Central memory CD8-positive, alpha-beta T cell (primary cell): Measurements from ENCODE around the gene GNG12.

Source experiments
- ATAC-seq: fragments of 150-1000 bp; cut with Tn5 transposase; replicated peaks from 2 replicates; pipeline ENCODE4 v1.10.0; 2022; ENCODE audit warnings: mild to moderate bottlenecking, moderate FRiP score, moderate number of reproducible peaks; ENCODE audit not compliant: poor library complexity, severe bottlenecking; ENCODE audit errors: extremely low read depth
- DNase-seq, 2 donors: peaks; one replicate each; pipeline ENCODE4 v3.0.0; 2021; ENCODE audit warnings: low spot score in 2 of 2
- H3K27ac Mint-ChIP-seq: one replicate; pipeline ENCODE4 v1.8.0; 2022; ENCODE audit warnings: low read depth, mild to moderate bottlenecking, moderate library complexity, mixed read lengths
- H3K27me3 Mint-ChIP-seq: one replicate; pipeline ENCODE4 v1.8.0; 2022; ENCODE audit warnings: mixed read lengths
- H3K36me3 Mint-ChIP-seq: one replicate; pipeline ENCODE4 v1.8.0; 2022; ENCODE audit warnings: mild to moderate bottlenecking, moderate library complexity, mixed read lengths; ENCODE audit not compliant: insufficient read depth
- H3K4me1 Mint-ChIP-seq: one replicate; pipeline ENCODE4 v1.8.0; 2022; ENCODE audit warnings: mixed read lengths
- H3K4me3 Mint-ChIP-seq: one replicate; pipeline ENCODE4 v1.8.0; 2022; ENCODE audit warnings: mild to moderate bottlenecking, moderate library complexity, mixed read lengths
- H3K9me3 Mint-ChIP-seq: one replicate; pipeline ENCODE4 v1.8.0; 2022; ENCODE audit warnings: mixed read lengths

Gene GNG12

GRCh38 chr1:67752306-67752705 is 81.0 kb downstream of the GNG12 start:
- ATAC-seq: no peak
- H3K27me3 Mint-ChIP-seq: peaks cover 24% of the 10 kb centered on the region
- no peak overlapping the region for H3K27ac Mint-ChIP-seq
- no peaks in the 10 kb centered on the region for H3K36me3 Mint-ChIP-seq
- no peaks in the 10 kb centered on the region for H3K9me3 Mint-ChIP-seq
- no peak overlapping the region for H3K4me3 Mint-ChIP-seq
- no peaks in the 10 kb centered on the region for H3K4me1 Mint-ChIP-seq
- DNase-seq: no peak

GRCh38 chr1:67750691-67751054 is 82.6 kb downstream of the GNG12 start:
- no peak overlapping the region for H3K4me3 Mint-ChIP-seq
- H3K9me3 Mint-ChIP-seq: no peaks in the 10 kb centered on the region
- no peaks in the 10 kb centered on the region for H3K4me1 Mint-ChIP-seq

GRCh38 chr1:67749844-67750690 is 83.2 kb downstream of the GNG12 start:
- no peak for DNase-seq
- H3K27ac Mint-ChIP-seq: no peak overlapping the region
- H3K4me1 Mint-ChIP-seq: no peaks in the 10 kb centered on the region
- no peak for ATAC-seq
- H3K36me3 Mint-ChIP-seq: no peaks in the 10 kb centered on the region
- H3K27me3 Mint-ChIP-seq: peaks cover 34% of the 10 kb centered on the region
- no peaks in the 10 kb centered on the region for H3K9me3 Mint-ChIP-seq
- no peak overlapping the region for H3K4me3 Mint-ChIP-seq

More at GRCh38 chr1:67750691-67751054, 82.6 kb downstream of the GNG12 start:
- ATAC-seq (no peak), DNase-seq (no peak)
- H3K27me3 Mint-ChIP-seq: peaks cover 28% of the 10 kb centered on the region
- no peak overlapping the region for H3K27ac Mint-ChIP-seq
- no peaks in the 10 kb centered on the region for H3K36me3 Mint-ChIP-seq

DNA sequence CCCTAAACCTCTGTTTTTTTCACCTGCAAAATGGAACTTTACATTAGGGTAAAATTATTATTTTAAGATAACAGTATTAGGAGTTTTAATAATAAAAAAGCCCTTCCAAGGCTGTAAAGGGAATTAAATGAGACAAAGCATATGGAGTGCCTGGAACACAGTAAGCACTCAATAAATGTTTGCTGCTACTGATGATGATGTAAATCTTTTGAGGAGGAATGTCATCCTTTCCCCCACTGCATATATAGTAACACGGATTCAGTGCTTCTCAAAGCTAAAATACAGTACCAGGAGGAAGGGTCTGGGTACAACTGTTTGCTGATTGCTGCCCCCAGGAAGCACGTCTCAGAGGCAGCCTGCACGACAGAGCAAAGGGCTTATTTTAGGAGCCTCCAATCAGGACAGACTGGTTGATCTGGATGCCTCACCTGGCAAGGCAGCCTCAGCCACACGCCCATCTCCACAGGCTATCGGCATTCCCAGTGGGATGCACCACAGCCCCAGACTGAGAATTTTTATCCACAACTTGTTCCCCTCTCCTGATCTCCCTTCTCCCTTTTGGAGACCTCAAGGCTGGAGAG is 83.9 kb downstream of the GNG12 start:
- H3K9me3 Mint-ChIP-seq: no peaks in the 10 kb centered on the region
- peaks cover 35% of the 10 kb centered on the region for H3K27me3 Mint-ChIP-seq
- no peaks in the 10 kb centered on the region for H3K36me3 Mint-ChIP-seq
- H3K27ac Mint-ChIP-seq: no peak overlapping the region
- no peak for DNase-seq
- H3K4me3 Mint-ChIP-seq: no peak overlapping the region
- ATAC-seq: no peak
- no peaks in the 10 kb centered on the region for H3K4me1 Mint-ChIP-seq

DNA sequence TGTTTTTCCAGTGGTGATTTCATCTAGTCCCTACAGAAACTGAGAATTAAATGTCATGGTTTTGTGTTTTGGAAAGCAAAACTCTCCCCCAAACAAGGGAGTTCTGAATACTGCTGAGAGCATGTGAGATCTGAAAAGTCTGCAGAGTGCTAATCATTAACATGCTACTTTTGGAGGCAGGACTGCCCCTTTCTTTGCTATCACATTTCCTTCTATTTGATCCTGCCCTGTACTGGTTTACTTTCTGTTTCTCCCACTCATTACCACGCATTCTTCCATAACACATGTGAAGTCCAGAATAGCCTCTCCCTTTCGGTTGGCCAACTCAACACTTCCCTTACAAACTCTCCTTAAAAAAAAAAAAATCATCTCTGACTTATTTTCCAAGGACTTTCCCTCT is 84.6 kb downstream of the GNG12 start:
- Mint-ChIP-seq H3K9me3 (no peaks in the 10 kb centered on the region), H3K4me1 (no peaks in the 10 kb centered on the region), H3K27me3 (peaks cover 28% of the 10 kb centered on the region), H3K27ac (no peak overlapping the region), H3K4me3 (no peak overlapping the region), H3K36me3 (no peaks in the 10 kb centered on the region)
- ATAC-seq: no peak
- DNase-seq: no peak

DNA sequence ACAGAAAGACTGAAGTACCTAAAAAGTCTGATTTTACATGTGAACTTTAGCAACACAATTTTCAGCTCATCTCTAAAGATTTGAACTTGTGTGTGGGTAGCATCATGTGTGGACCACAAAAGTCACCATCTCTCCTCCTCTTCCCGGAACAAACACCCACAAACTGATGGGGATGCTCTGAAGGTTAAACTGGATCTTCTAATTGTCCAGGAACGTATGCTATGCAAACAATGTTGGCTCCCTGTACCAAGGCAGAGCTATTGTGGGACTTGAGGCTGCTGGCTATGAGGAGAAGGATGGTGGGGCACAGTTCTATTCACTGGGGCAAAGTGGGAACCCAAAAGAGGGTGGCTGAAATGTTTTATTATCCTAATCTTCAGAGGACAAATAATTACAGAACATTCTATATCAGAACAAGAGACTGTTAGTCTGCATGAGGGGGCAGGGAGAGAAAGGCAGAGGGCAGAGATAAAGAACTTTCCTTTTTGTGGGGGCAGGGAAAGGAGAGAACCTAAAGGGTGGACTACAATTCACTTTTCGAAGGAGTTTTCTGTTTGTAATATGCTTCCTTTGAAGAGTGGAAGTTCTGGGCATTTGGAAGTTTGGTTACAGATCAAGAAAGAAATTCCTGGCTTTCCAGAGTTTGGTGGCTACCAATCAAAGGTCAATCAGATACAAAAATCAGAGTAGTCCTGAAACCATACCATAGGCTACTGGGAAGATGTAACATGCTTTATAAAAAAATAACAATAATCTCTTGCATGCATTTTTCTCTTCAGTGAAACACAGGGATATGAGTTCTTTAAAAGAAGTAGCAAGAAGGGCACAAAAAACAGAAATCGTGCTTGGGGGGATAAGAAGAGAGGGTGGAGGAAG is 85.4 kb downstream of the GNG12 start:
- Mint-ChIP-seq H3K36me3 (no peaks in the 10 kb centered on the region), H3K27me3 (peaks cover 27% of the 10 kb centered on the region), H3K4me1 (no peaks in the 10 kb centered on the region), H3K9me3 (no peaks in the 10 kb centered on the region), H3K27ac (no peak overlapping the region), H3K4me3 (no peak overlapping the region)
- ATAC-seq: no peak
- DNase-seq: no peak

- Mint-ChIP-seq H3K27ac (no peak overlapping the region), H3K4me1 (no peaks in the 10 kb centered on the region), H3K9me3 (no peaks in the 10 kb centered on the region), H3K27me3 (peaks cover 27% of the 10 kb centered on the region), H3K4me3 (no peak overlapping the region), H3K36me3 (no peaks in the 10 kb centered on the region)
- ATAC-seq: no peak
- no peak for DNase-seq
These were observed 87.2 kb downstream of the GNG12 start for GRCh38 chr1:67745875-67746698.

- Mint-ChIP-seq H3K27ac (no peak overlapping the region), H3K36me3 (no peaks in the 10 kb centered on the region), H3K27me3 (peaks cover 26% of the 10 kb centered on the region), H3K4me1 (no peaks in the 10 kb centered on the region), H3K9me3 (no peaks in the 10 kb centered on the region), H3K4me3 (no peak overlapping the region)
- DNase-seq (no peak), ATAC-seq (no peak)
These were observed 90.1 kb downstream of the GNG12 start for GRCh38 chr1:67743072-67743725.

- no peak for DNase-seq
- no peak for ATAC-seq
- peaks cover 15% of the 10 kb centered on the region for H3K27me3 Mint-ChIP-seq
- H3K36me3 Mint-ChIP-seq: no peaks in the 10 kb centered on the region
- no peak overlapping the region for H3K27ac Mint-ChIP-seq
- peaks cover under 1% of the 10 kb centered on the region for H3K4me1 Mint-ChIP-seq
- no peak overlapping the region for H3K4me3 Mint-ChIP-seq
- no peaks in the 10 kb centered on the region for H3K9me3 Mint-ChIP-seq
These were observed 91.5 kb downstream of the GNG12 start for GRCh38 chr1:67741736-67742135.

DNA sequence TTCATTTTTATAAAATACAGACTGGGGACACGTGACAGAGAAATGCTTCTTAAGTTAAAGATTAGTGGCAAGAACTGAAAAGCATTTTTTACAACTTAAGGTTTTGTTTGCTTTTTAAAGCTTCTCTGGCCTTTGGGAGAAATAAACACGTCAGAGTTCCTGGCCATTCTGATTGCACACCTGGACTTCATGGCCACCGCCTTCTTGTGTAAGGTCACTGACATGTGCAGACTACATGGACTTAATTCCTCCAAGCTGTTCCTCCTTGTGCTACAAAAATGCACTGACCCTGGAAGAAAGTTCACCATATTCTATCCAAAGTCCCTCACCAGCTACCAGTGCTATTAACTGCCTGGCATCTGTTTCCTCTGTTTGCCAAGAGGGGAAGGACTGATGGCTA is 92.1 kb downstream of the GNG12 start:
- no peak for DNase-seq
- Mint-ChIP-seq H3K9me3 (no peaks in the 10 kb centered on the region), H3K27me3 (peaks cover 15% of the 10 kb centered on the region), H3K4me1 (peaks cover 6% of the 10 kb centered on the region), H3K4me3 (no peak overlapping the region), H3K36me3 (no peaks in the 10 kb centered on the region), H3K27ac (no peak overlapping the region)
- ATAC-seq: no peak

- ATAC-seq: no peak
- peaks cover 12% of the 10 kb centered on the region for H3K4me1 Mint-ChIP-seq
- H3K27me3 Mint-ChIP-seq: peaks cover 12% of the 10 kb centered on the region
- H3K27ac Mint-ChIP-seq: no peak overlapping the region
- H3K36me3 Mint-ChIP-seq: no peaks in the 10 kb centered on the region
- H3K9me3 Mint-ChIP-seq: no peaks in the 10 kb centered on the region
- H3K4me3 Mint-ChIP-seq: no peak overlapping the region
- no peak for DNase-seq
These were observed 92.7 kb downstream of the GNG12 start for GRCh38 chr1:67740543-67740942.

DNA sequence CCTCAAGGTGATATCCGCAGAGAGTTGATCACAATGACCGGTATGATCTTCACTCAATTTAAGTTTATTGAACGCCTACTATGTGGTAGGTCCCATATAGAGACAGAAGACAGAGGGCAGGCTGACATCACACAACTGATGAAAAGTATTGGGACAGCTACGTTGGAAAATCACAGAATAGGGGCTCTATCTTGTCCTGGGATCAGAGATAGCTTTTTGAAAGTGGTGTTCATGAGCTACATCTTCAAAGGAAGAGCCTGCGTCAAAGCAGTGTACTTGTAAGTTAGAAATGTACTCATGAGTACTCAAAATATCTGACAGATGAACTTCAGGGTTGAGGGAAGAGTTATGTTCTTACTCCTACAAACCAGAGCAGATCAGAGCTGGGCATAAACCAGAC is 93.9 kb downstream of the GNG12 start:
- no peak for DNase-seq
- Mint-ChIP-seq H3K4me3 (no peak overlapping the region), H3K27ac (no peak overlapping the region), H3K4me1 (peaks cover 12% of the 10 kb centered on the region), H3K27me3 (peaks cover under 1% of the 10 kb centered on the region), H3K36me3 (no peaks in the 10 kb centered on the region), H3K9me3 (no peaks in the 10 kb centered on the region)
- no peak for ATAC-seq
